Activated T-helper 9 cell treated with anti-CD3 and anti-CD28 coated beads, Interleukin-2, amount 50 U/mL, for 16 hours (primary cell): ENCODE measurements around the gene POLR1E.
"Not testable (repeated sequence)": the region's sequence is repeated elsewhere in the genome, so short reads cannot be mapped to it uniquely, and the experiment has no call there.

Experiments used
- DNase-seq: peaks from one replicate; pipeline ENCODE4 v3.0.0-alpha.2; 2020; ENCODE audit warnings: low read depth

The POLR1E gene

GRCh38 chr9:37504605-37505004 lies 18.9 kb downstream of the POLR1E start:
- DNase-seq, result no peak

- no peak for DNase-seq
These were observed 21.9 kb downstream of the POLR1E start for GRCh38 chr9:37507566-37508134.

GRCh38 chr9:37508135-37508833 lies 22.5 kb downstream of the POLR1E start:
- no peak for DNase-seq

- no peak for DNase-seq
These were observed 23.1 kb downstream of the POLR1E start for GRCh38 chr9:37508834-37509206.

- DNase-seq, result no peak
These were observed 23.8 kb downstream of the POLR1E start for GRCh38 chr9:37509536-37509935.

GRCh38 chr9:37510053-37510452 lies 24.3 kb downstream of the POLR1E start:
- DNase-seq, result not testable (repeated sequence)

GRCh38 chr9:37511016-37512010 lies 25.6 kb downstream of the POLR1E start:
- no peak for DNase-seq

GRCh38 chr9:37512437-37512836 lies 26.7 kb downstream of the POLR1E start:
- no peak for DNase-seq

GRCh38 chr9:37514415-37514814 lies 28.7 kb downstream of the POLR1E start:
- DNase-seq, result not testable (repeated sequence)

- no peak for DNase-seq
These were observed 29.3 kb downstream of the POLR1E start for GRCh38 chr9:37514999-37515398.

- no peak for DNase-seq
These were observed 30.0 kb downstream of the POLR1E start for GRCh38 chr9:37515620-37516258.

GRCh38 chr9:37517923-37518322 lies 32.2 kb downstream of the POLR1E start:
- DNase-seq, result no peak

GRCh38 chr9:37520641-37521040 lies 34.9 kb downstream of the POLR1E start:
- DNase-seq, result no peak

GRCh38 chr9:37521111-37521510 lies 35.4 kb downstream of the POLR1E start:
- no peak for DNase-seq

GRCh38 chr9:37522971-37523370 lies 37.2 kb downstream of the POLR1E start:
- no peak for DNase-seq

GRCh38 chr9:37523916-37524315 lies 38.2 kb downstream of the POLR1E start:
- DNase-seq, result no peak

GRCh38 chr9:37528652-37529471 lies 43.1 kb downstream of the POLR1E start:
- DNase-seq, result peak; percentile 77

- DNase-seq, result peak; percentile 44
These were observed 46.0 kb downstream of the POLR1E start for GRCh38 chr9:37531699-37532098.

- no peak for DNase-seq
These were observed 48.7 kb downstream of the POLR1E start for GRCh38 chr9:37534412-37534811.

- no peak for DNase-seq
These were observed 49.2 kb downstream of the POLR1E start for GRCh38 chr9:37534901-37535300.

GRCh38 chr9:37538099-37538498 lies 52.4 kb downstream of the POLR1E start:
- no peak for DNase-seq
